HepG2 (cell line): ENCODE data around the gene CEACAM21. TPM values are rescaled to one million over a fixed set of nuclear protein-coding genes. Genes with fewer than 3 reads are reported as not detected.

Experiments
- ATAC-seq: fragments of 200-7000 bp; cut with Tn5 transposase; 3 replicates; pipeline ENCODE4 v1.9.1; 2020; ENCODE audit warnings: mild to moderate bottlenecking, moderate library complexity
- BruUV-seq: library from RNA; stranded (reverse); fragments of 400-500 nt; replicated peaks from 2 replicates; lab custom pipeline; 2021; lab: Mats Ljungman, UMichigan
- CTCF ChIA-PET: fragments of 300-600 bp; formaldehyde crosslinking; extraction: SDS; loops from one replicate; lab custom pipeline; 2021; ENCODE audit warnings: low total read pairs, inconsistent platforms, low intra/inter-chr PET ratio; lab: Yijun Ruan, JAX
- POLR2A ChIA-PET: fragments of 350-600 bp; sonication (Branson Sonifier 250); formaldehyde crosslinking; loops from one replicate; lab custom pipeline; 2020; ENCODE audit warnings: antibody characterized with exemption, inconsistent platforms; lab: Yijun Ruan, JAX
- DNase-seq: peaks from one replicate; pipeline ENCODE4 v3.0.0-alpha.2; 2015; ENCODE audit warnings: low spot score
- FAIRE-seq: peaks from 3 replicates; lab custom pipeline; 2011; peaks lifted over from hg19 to GRCh38; lab: Jason Lieb, UNC
- H2AFZ ChIP-seq: one replicate; pipeline ENCODE4 v1.6.1; 2011; ENCODE audit warnings: low read length, inconsistent platforms
- H3K27ac ChIP-seq: fragments of 300-600 bp; 3 replicates; pipeline ENCODE4 v1.8.0; 2011; ENCODE audit warnings: mixed run types, mild to moderate bottlenecking, mixed read lengths, low read length, inconsistent platforms; ENCODE audit not compliant: insufficient read depth; ENCODE audit errors: extremely low read length
- H3K27me3 ChIP-seq, 2 experiments: fragments of 200-600 bp in 1 of 2; 2 replicates in 1 of 2; 3 replicates in 1 of 2; pipeline versions ENCODE4 v1.6.0 to v1.8.0; 2011; ENCODE audit warnings: low read length in 2 of 2, mild to moderate bottlenecking in 2 of 2, moderate library complexity in 2 of 2, inconsistent platforms in 1 of 2; ENCODE audit not compliant: insufficient read depth in 2 of 2, control insufficient read depth in 1 of 2
- H3K36me3 ChIP-seq, 2 experiments: fragments of 200-600 bp in 1 of 2; replicated peaks in 1 of 2; 2 replicates in 1 of 2; 3 replicates in 1 of 2; pipeline versions ENCODE4 v1.5.1 to v1.8.0; 2011; ENCODE audit warnings: low read length in 2 of 2, inconsistent platforms in 1 of 2; ENCODE audit not compliant: insufficient read depth in 2 of 2, control insufficient read depth in 1 of 2
- H3K4me1 ChIP-seq: 2 replicates; pipeline ENCODE4 v1.5.1; 2012; ENCODE audit warnings: low read length, inconsistent platforms; ENCODE audit not compliant: insufficient read depth
- H3K4me2 ChIP-seq: 2 replicates; pipeline ENCODE4 v1.6.0; 2011; ENCODE audit warnings: low read depth, low read length, inconsistent platforms
- H3K4me3 ChIP-seq, 3 experiments: fragments of 200-600 bp in 1 of 3; sonication (generic), shearing (Covaris generic) in 1 of 3; replicated peaks in 1 of 3; 2 replicates each; pipeline ENCODE4 v1.5.1; 2011 to 2016; ENCODE audit warnings: low read length in 3 of 3, inconsistent platforms in 2 of 3, low read depth in 2 of 3, mild to moderate bottlenecking in 2 of 3, control low read depth in 1 of 3, mixed read lengths in 1 of 3; ENCODE audit not compliant: insufficient read depth in 1 of 3
- H3K79me2 ChIP-seq: one replicate; pipeline ENCODE4 v1.6.1; 2011; ENCODE audit warnings: low read length, inconsistent platforms; ENCODE audit not compliant: insufficient read depth
- H3K9ac ChIP-seq: 2 replicates; pipeline ENCODE4 v1.6.0; 2011; ENCODE audit warnings: mild to moderate bottlenecking, low read depth, low read length, inconsistent platforms; ENCODE audit not compliant: insufficient read depth
- H3K9me3 ChIP-seq: 2 replicates; pipeline ENCODE4 v1.5.1; 2012; ENCODE audit warnings: mild to moderate bottlenecking, low read length
- H4K20me1 ChIP-seq: 2 replicates; pipeline ENCODE4 v1.6.0; 2011; ENCODE audit warnings: inconsistent platforms, mild to moderate bottlenecking, low read length, moderate library complexity; ENCODE audit not compliant: insufficient read depth
- ADNP ChIP-seq: sonication (generic); formaldehyde crosslinking; IDR thresholded peaks from 2 replicates; pipeline ENCODE4 v1.4.0; 2020; ENCODE audit warnings: missing genetic modification reagents
- DNMT1 ChIP-seq: sonication (generic); formaldehyde crosslinking; IDR thresholded peaks from 2 replicates; pipeline ENCODE4 v1.5.1; 2020; ENCODE audit warnings: mild to moderate bottlenecking, missing genetic modification reagents
- HDAC1 ChIP-seq: sonication (generic); formaldehyde crosslinking; IDR thresholded peaks from 2 replicates; pipeline ENCODE4 v1.5.1; 2020; ENCODE audit warnings: mild to moderate bottlenecking, missing genetic modification reagents
- MTF1 ChIP-seq: sonication (generic); formaldehyde crosslinking; IDR thresholded peaks from 2 replicates; pipeline ENCODE4 v1.5.0; 2020; ENCODE audit warnings: missing genetic modification reagents
- NFKB2 ChIP-seq: sonication (generic); formaldehyde crosslinking; IDR thresholded peaks from 2 replicates; pipeline ENCODE4 v1.4.0; 2020; ENCODE audit warnings: missing genetic modification reagents, borderline replicate concordance
- NR2C2 ChIP-seq: sonication (generic); formaldehyde crosslinking; IDR thresholded peaks from 2 replicates; pipeline ENCODE4 v1.4.0; 2020; ENCODE audit warnings: missing genetic modification reagents, mild to moderate bottlenecking, moderate library complexity, borderline replicate concordance
- RARA ChIP-seq: IDR thresholded peaks from 2 replicates; pipeline ENCODE4 v1.6.1; 2016; ENCODE audit warnings: missing genetic modification reagents, missing compliant biosample characterization
- SMC3 ChIP-seq: IDR thresholded peaks from 2 replicates; pipeline ENCODE4 v1.6.1; 2011; ENCODE audit warnings: low read length, improper control_type of control experiment
- SPEN ChIP-seq: sonication (generic); formaldehyde crosslinking; IDR thresholded peaks from 2 replicates; pipeline ENCODE4 v1.5.1; 2020; ENCODE audit warnings: low read depth, mild to moderate bottlenecking, missing genetic modification reagents
- ZBTB7B ChIP-seq: sonication (generic); formaldehyde crosslinking; IDR thresholded peaks from 2 replicates; pipeline ENCODE4 v1.4.0; 2020; ENCODE audit warnings: missing genetic modification reagents
- ZFX ChIP-seq: sonication (generic); formaldehyde crosslinking; IDR thresholded peaks from 2 replicates; pipeline ENCODE4 v1.4.0; 2020; ENCODE audit warnings: mild to moderate bottlenecking, low read depth, missing genetic modification reagents, moderate library complexity
- ZNF12 ChIP-seq: sonication (generic); formaldehyde crosslinking; IDR thresholded peaks from 2 replicates; pipeline ENCODE4 v1.5.0; 2020; ENCODE audit warnings: missing genetic modification reagents
- ZNF350 ChIP-seq: sonication (generic); formaldehyde crosslinking; IDR thresholded peaks from 2 replicates; pipeline ENCODE4 v1.4.0; 2020; ENCODE audit warnings: mild to moderate bottlenecking, low read depth, missing genetic modification reagents, borderline replicate concordance
- ZNF552 ChIP-seq: sonication (generic); formaldehyde crosslinking; IDR thresholded peaks from 2 replicates; pipeline ENCODE4 v1.9.0; 2022; ENCODE audit warnings: missing genetic modification reagents, mild to moderate bottlenecking, borderline replicate concordance
- ZNF572 ChIP-seq: sonication (generic); formaldehyde crosslinking; IDR thresholded peaks from 2 replicates; pipeline ENCODE4 v1.5.1; 2020; ENCODE audit warnings: mild to moderate bottlenecking, missing genetic modification reagents
- ZNF609 ChIP-seq: sonication (generic); formaldehyde crosslinking; IDR thresholded peaks from 2 replicates; pipeline ENCODE4 v1.4.0; 2020; ENCODE audit warnings: mild to moderate bottlenecking, missing genetic modification reagents, borderline replicate concordance
- WGBS: methylation state at CpG from one replicate; pipeline ENCODE4 v1.1.6; 2017; ENCODE audit warnings: low lambda C conversion rate; 5-methylcytosine and 5-hydroxymethylcytosine counted together
- in situ Hi-C: cut with HindIII; loops from 2 replicates; pipeline ENCODE4 v1.10.0; 2017; ENCODE audit warnings: low pct_unique_long_range_greater_than_20kb; ENCODE audit not compliant: extremely low pct_ligation_motif_present
- intact Hi-C: fragments of 100-400 bp; cut with micrococcal nuclease; formaldehyde crosslinking; loops from one replicate; pipeline ENCODE4 v1.10.0; 2022; ENCODE audit not compliant: unreplicated experiment
- polyA plus RNA-seq, 8 experiments: library from polyadenylated mRNA; depleted of rRNA in 3 of 8; stranded (reverse) in 7 of 8; unstranded in 1 of 8; fragments of >200 nt; fragmentation: Illumina TruSeq in 4 of 8; extraction: Trizol in 4 of 8; gene quantifications; 2 replicates each; pipeline versions ENCODE4 v1.2.1 to v1.2.3, GENCODE V29; 2011 to 2016; ENCODE audit warnings: low read depth in 4 of 8, missing spikeins in 1 of 8, mixed read lengths in 1 of 8; ENCODE audit not compliant: insufficient read depth in 1 of 8
- total RNA-seq, 5 experiments: library from RNA; depleted of rRNA; stranded (reverse); fragments of >200 nt; fragmentation: Illumina TruSeq; extraction: Trizol; gene quantifications; 2 replicates each; pipeline ENCODE4 v1.2.3, GENCODE V29; 2016; ENCODE audit warnings: low read depth in 1 of 5
- TF ChIP-seq, protein P1 (sequence below): IDR thresholded peaks from 2 replicates; pipeline ENCODE4 v1.6.1; 2016

Gene CEACAM21
- total and polyA plus RNA-seq, 2 of the 13 experiments (the other 11 are each of a cell fraction or from before 2014, with no cell fraction given): 0.05 TPM; not detected in 1

GRCh38 chr19:41627966-41628675, 52.2 kb downstream of the CEACAM21 start:
- ChIA-PET POLR2A (no interaction called here), CTCF (no interaction called here)
- ATAC-seq (no peak), FAIRE-seq (no peak), DNase-seq (no peak)
- no peak overlapping the region for H3K4me3 ChIP-seq
- in situ Hi-C loops: no loop called here
- no peaks in the 10 kb centered on the region for H3K79me2 ChIP-seq
- no peaks in the 10 kb centered on the region for H3K4me1 ChIP-seq
- no peak overlapping the region for H3K27ac ChIP-seq
- H3K4me2 ChIP-seq: no peak overlapping the region
- no TSS peak for BruUV-seq
- TF ChIP-seq NR2C2 (CRISPR knock-in tag) (no peak), ZNF552 (CRISPR knock-in tag) (no peak), MTF1 (CRISPR knock-in tag) (no peak), ZNF572 (CRISPR knock-in tag) (no peak), ZNF609 (no peak), RARA (CRISPR knock-in tag) (no peak), ZBTB7B (no peak), NFKB2 (CRISPR knock-in tag) (no peak), ZFX (CRISPR knock-in tag) (no peak), SPEN (CRISPR knock-in tag) (no peak), ZNF12 (CRISPR knock-in tag) (no peak), HDAC1 (no peak), SMC3 (no peak), DNMT1 (CRISPR knock-in tag) (no peak), ZNF350 (CRISPR knock-in tag) (no peak), ADNP (CRISPR knock-in tag) (no peak)
- TF ChIP-seq, protein P1, sequence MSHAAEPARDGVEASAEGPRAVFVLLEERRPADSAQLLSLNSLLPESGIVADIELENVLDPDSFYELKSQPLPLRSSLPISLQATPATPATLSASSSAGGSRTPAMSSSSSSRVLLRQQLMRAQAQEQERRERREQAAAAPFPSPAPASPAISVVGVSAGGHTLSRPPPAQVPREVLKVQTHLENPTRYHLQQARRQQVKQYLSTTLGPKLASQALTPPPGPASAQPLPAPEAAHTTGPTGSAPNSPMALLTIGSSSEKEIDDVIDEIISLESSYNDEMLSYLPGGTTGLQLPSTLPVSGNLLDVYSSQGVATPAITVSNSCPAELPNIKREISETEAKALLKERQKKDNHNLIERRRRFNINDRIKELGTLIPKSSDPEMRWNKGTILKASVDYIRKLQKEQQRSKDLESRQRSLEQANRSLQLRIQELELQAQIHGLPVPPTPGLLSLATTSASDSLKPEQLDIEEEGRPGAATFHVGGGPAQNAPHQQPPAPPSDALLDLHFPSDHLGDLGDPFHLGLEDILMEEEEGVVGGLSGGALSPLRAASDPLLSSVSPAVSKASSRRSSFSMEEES (CRISPR knock-in tag): no peak
- H3K9ac ChIP-seq: no peak overlapping the region
- H3K27me3 ChIP-seq: 0 out of 5 replicates have a peak, but pooled peaks cover 0 to 3% of the 10 kb centered on the region in 2 experiments
- WGBS: 0% methylated on average over 5 of the region's 8 CpGs
- H3K9me3 ChIP-seq: peaks cover 21% of the 10 kb centered on the region
- intact Hi-C loops: no loop called here
- no peaks in the 10 kb centered on the region for H3K36me3 ChIP-seq
- no peak overlapping the region for H2AFZ ChIP-seq
- H4K20me1 ChIP-seq: no peaks in the 10 kb centered on the region
